Measurements from ENCODE around the gene CDKN1B.

Gene CDKN1B

DNA sequence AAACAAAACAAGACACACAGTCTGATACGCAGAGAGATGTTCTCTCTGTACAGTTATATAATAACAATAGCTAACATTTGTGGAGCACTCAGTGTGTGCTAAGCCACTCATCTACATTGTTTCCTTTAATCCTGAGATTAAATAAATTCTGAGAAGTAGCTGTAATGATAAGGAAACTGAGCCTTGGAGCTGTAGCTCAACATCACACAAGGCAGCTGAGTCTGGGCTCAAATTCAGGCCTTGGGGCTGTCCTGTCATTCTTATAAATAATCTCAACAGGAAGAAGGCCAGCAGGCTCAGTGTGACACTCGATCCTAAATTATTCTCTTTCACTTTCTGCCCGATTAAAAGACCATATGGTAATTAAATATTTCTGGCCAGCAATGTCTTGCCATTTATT is 24.5 kb downstream of the CDKN1B start:
- peaks cover 10% of the 10 kb centered on the region; the same call in 1 of the 2 replicates for H3K4me1 ChIP-seq (ENCODE audit: insufficient read depth, low read length)
- H3K36me3 ChIP-seq (ENCODE audit: insufficient read depth, low read length), result no peaks in the 10 kb centered on the region
- H3K9ac ChIP-seq (ENCODE audit: low read depth, low read length), result no peak overlapping the region
- no peaks in the 10 kb centered on the region for H3K9me3 ChIP-seq (ENCODE audit: control insufficient read depth, insufficient read depth, low read length)

DNA sequence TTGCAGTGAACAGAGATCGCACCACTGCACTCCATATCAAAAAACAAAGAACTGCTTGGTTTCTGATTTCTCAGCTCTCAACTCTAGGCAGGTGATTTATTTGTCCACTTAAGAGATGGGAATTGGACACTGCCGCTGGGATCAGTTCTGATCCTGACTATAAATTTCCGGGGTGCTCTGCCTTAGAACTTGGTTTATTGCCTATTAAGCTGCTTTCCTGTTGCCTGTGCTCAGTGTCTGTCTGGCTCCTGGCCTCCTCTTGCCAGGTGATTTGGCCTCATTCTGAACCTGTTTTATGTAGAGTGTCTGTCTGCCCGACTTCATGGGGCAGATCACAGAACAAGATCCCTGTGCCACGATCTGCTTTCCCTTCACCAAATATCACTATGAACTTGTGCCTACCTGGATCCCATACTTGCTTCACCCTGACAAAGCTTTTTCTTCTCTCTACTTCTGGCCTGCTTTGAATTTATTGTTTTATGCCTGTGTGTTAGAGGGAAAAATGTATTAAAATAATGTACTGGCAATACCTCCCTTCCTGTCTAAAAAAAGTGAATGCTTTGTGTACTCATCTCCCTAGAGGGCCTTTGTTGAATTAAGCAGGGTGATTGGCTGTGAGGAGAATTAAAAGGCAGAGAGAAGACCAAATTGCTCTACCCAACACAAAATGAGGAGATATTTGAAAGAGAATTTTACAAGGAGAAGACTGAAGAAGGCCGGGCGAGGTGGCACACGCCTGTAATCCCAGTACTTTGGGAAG is 27.6 kb downstream of the CDKN1B start:
- no peaks in the 10 kb centered on the region for H3K9me3 ChIP-seq (ENCODE audit: control insufficient read depth, insufficient read depth, low read length)
- no peak overlapping the region for H3K9ac ChIP-seq (ENCODE audit: low read depth, low read length)
- peaks cover 10% of the 10 kb centered on the region; the same call in 1 of the 2 replicates for H3K4me1 ChIP-seq (ENCODE audit: insufficient read depth, low read length)
- H3K36me3 ChIP-seq (ENCODE audit: insufficient read depth, low read length), result no peaks in the 10 kb centered on the region

DNA sequence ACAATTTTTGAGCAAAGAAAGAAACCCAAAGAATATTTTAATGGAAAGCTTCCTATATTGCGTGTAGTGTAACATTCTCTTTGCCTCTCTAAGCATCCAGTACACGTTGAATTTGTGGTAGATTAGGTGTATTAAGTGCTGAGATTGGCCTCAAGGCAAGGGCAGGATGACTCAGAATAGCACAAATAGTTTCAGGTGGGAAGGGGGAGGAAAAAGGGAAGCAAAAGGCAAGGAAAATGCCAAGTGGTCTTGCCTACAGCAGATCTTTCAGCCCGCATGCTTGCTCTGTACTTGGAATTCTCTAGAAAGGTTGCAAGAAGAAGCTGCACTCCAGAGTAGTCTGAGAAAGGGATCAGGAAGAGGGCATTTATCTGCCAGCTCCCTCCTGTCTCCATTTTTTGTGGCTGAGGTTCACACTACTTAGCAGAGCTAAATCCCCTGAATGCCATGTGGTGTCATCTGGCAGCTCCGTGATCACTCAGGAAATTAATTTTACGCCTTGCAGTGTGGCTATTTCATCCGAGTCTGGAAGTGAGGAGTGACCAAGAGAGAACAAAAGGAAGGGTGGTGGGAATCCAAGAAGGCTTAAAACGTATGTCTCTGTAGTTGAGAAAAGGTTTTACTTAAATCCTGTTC is 28.5 kb downstream of the CDKN1B start:
- Histone ChIP-seq H3K9ac (ENCODE audit: low read depth, low read length) (no peak overlapping the region), H3K9me3 (ENCODE audit: control insufficient read depth, insufficient read depth, low read length) (no peaks in the 10 kb centered on the region), H3K36me3 (ENCODE audit: insufficient read depth, low read length) (no peaks in the 10 kb centered on the region), H3K4me1 (ENCODE audit: insufficient read depth, low read length) (peaks cover 10% of the 10 kb centered on the region; the same call in 1 of the 2 replicates)

DNA sequence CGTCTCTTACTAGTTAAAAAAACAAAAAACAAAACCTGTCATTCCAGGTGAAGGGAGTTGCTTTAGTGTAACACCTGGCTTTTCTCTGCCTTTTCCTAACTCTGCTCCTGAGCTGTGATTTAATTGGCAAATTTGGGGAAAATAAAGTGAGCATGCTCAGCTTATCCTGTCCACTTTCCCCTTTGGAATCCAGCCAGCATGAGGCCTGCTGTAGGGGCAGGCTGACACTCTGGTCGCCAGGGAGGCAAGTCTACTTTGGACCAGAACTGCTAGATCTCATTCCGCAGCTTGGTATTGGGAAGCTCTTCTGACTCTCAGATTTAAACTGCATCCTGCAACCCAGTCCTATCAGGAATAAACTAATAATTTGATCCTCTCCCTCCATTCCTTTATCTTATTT is 30.1 kb downstream of the CDKN1B start:
- peaks cover 10% of the 10 kb centered on the region; the same call in 1 of the 2 replicates for H3K4me1 ChIP-seq (ENCODE audit: insufficient read depth, low read length)
- H3K9me3 ChIP-seq (ENCODE audit: control insufficient read depth, insufficient read depth, low read length), result no peaks in the 10 kb centered on the region
- H3K9ac ChIP-seq (ENCODE audit: low read depth, low read length), result no peak overlapping the region
- H3K36me3 ChIP-seq (ENCODE audit: insufficient read depth, low read length), result no peaks in the 10 kb centered on the region

DNA sequence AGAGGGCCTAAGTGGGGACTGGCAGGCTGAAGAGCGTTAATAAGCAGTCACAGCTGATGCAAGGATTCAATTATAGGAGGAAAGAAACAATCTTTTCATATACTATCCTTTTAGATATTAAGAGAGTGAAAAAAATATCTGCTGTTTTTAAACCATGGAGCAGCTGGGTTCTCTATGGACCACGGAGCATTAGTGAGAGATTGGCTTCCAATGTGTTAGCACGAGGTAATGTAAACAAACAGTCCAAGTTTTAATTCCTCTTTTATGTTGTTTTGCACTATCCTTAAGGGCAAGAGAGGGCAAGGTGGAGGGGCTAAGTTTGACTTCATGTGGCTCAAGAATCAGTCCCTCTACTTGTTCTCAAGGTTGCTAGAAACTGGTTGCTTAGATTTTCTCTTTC is 30.9 kb downstream of the CDKN1B start:
- Histone ChIP-seq H3K9me3 (ENCODE audit: control insufficient read depth, insufficient read depth, low read length) (no peaks in the 10 kb centered on the region), H3K9ac (ENCODE audit: low read depth, low read length) (no peak overlapping the region), H3K4me1 (ENCODE audit: insufficient read depth, low read length) (peaks cover 10% of the 10 kb centered on the region; the same call in 1 of the 2 replicates), H3K36me3 (ENCODE audit: insufficient read depth, low read length) (no peaks in the 10 kb centered on the region)

DNA sequence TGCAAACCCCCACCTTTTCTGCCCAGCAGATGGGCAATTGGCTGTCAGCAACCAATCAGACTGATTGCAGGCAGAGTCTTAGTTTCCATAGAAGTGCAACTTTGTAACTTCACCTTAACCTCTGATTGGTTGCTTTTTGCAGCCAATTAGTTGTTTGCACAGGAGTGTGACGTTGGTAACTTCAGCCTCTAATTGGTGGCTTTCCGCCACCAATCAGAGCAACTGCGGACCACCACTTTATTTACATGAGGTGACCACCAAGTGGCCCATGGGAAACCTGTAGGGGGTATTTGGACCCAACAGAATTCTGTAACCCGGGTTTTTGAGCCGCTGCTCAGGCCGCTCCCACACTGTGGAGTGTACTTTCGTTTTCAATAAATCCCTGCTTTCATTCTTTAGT is 32.3 kb downstream of the CDKN1B start:
- no peaks in the 10 kb centered on the region for H3K36me3 ChIP-seq (ENCODE audit: insufficient read depth, low read length)
- H3K9me3 ChIP-seq (ENCODE audit: control insufficient read depth, insufficient read depth, low read length), result no peaks in the 10 kb centered on the region
- peaks cover 10% of the 10 kb centered on the region; the same call in 1 of the 2 replicates for H3K4me1 ChIP-seq (ENCODE audit: insufficient read depth, low read length)
- no peak overlapping the region for H3K9ac ChIP-seq (ENCODE audit: low read depth, low read length)

DNA sequence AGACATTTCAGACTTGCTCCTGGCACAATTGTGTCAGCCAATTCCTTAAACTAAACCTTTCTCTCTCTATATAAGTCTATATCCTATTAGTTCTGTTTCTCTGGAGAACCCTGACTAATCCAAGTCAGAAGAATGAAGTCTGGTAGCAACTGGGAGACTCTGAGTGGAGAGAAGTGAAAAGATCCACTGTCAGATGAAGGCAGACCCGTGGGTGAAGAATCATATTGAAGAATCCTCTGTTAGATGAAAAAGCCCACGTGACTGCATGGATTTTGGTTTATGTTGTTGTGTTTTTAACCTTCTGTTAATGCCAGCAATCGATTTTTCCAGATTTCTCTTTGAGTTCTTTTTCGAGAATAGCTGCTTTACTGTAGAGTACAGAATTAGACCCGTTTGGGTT is 38.8 kb downstream of the CDKN1B start:
- H3K36me3 ChIP-seq (ENCODE audit: insufficient read depth, low read length), result no peaks in the 10 kb centered on the region
- no peak overlapping the region for H3K9ac ChIP-seq (ENCODE audit: low read depth, low read length)
- H3K4me1 ChIP-seq (ENCODE audit: insufficient read depth, low read length), result no peaks in the 10 kb centered on the region; the same call in 1 of the 2 replicates
- no peaks in the 10 kb centered on the region for H3K9me3 ChIP-seq (ENCODE audit: control insufficient read depth, insufficient read depth, low read length)

DNA sequence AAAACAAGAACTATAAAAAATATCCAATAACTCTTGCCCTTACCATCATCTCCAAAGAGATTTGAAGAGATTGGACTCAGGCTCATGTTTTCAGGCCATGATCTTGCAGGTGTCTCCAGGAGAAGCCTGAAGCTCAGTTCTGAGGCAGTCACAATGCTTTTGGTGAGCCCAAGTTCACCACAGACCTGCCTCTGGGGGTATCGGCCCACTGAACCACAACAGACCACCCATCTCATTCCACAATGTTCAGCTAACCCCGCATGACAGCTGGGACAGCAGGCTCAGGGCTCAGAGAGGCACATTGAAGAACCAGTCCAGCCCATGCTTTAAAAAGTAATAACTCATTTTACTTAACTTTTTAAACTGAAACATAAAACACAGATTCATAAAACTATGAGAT is 40.0 kb downstream of the CDKN1B start:
- Histone ChIP-seq H3K36me3 (ENCODE audit: insufficient read depth, low read length) (no peaks in the 10 kb centered on the region), H3K9me3 (ENCODE audit: control insufficient read depth, insufficient read depth, low read length) (no peaks in the 10 kb centered on the region), H3K4me1 (ENCODE audit: insufficient read depth, low read length) (no peaks in the 10 kb centered on the region; the same call in 1 of the 2 replicates), H3K9ac (ENCODE audit: low read depth, low read length) (no peak overlapping the region)

DNA sequence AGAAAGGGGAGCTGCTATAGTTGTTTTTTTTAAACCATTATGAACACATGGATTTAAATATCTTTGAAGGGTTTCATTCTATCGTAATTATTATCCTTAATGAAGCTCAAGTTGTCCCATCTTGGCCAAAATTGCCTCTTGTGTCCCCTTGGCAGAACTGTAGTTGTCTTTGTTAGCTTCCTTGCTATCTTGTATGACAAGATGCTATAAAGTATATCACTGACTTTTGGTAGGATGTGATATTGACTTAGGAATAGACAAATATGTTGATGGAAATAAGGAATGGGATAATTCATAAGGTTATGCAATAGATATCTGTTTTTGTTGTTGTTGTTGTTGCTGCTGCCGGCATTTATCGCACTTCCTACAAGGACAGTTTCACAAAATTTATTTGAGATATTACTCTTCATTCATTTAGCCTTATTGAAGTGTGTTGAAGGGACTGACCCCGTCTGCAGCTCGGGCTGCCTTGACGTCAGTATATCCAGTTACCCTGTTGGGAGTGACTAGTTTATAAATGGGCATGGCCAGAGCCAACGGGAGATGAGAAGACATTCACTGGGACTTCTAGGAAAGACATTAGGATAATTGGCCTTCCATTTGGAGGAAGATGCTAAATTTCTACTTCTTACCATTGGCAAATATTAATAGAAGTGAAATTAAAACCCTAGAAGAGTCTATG is 42.2 kb downstream of the CDKN1B start:
- no peaks in the 10 kb centered on the region for H3K36me3 ChIP-seq (ENCODE audit: insufficient read depth, low read length)
- H3K9ac ChIP-seq (ENCODE audit: low read depth, low read length), result no peak overlapping the region
- no peaks in the 10 kb centered on the region; the same call in 1 of the 2 replicates for H3K4me1 ChIP-seq (ENCODE audit: insufficient read depth, low read length)
- no peaks in the 10 kb centered on the region for H3K9me3 ChIP-seq (ENCODE audit: control insufficient read depth, insufficient read depth, low read length)

DNA sequence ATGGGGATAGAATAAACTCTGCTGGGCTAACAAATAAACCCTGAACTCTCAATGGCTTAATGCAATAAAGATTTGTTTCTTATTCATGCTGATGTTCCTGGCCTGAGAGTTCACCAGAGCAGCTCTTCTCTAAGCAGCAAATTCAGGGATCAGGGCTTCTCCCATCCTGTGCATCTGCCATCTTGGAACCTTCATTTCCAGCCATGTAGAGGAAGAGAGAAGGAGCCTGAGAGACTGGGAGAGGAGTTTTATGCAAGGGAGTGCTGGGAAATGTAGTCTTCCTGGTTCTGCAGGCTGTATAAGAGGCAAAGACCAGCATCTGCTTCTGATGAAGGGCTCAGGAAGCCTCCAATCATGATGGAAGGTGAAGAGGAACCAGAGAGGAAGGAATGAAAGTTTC is 47.7 kb downstream of the CDKN1B start:
- no peak overlapping the region for H3K9ac ChIP-seq (ENCODE audit: low read depth, low read length)
- no peaks in the 10 kb centered on the region for H3K4me1 ChIP-seq (ENCODE audit: insufficient read depth, low read length)
- H3K36me3 ChIP-seq (ENCODE audit: insufficient read depth, low read length), result no peaks in the 10 kb centered on the region
- H3K9me3 ChIP-seq (ENCODE audit: control insufficient read depth, insufficient read depth, low read length), result no peaks in the 10 kb centered on the region

DNA sequence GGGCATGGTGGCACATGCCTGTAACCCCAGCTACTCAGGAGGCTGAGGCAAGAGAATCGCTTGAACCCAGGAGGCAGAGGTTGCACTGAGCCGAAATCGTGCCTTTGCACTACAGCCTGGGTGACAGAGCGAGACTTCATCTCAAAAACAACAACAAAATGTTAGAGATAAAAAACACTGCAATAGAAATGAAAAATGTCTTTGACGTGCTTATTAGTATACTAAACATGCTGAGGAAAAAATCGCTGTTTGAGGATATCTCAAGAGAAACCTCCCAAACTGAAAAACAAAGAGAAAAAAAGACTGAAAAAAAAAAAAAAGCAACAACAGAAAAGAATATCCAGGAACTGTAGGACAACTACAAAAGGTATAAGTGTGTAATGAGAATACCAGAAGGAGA is 53.1 kb downstream of the CDKN1B start:
- Histone ChIP-seq H3K36me3 (ENCODE audit: insufficient read depth, low read length) (no peaks in the 10 kb centered on the region), H3K4me1 (ENCODE audit: insufficient read depth, low read length) (no peaks in the 10 kb centered on the region), H3K9me3 (ENCODE audit: control insufficient read depth, insufficient read depth, low read length) (no peaks in the 10 kb centered on the region), H3K9ac (ENCODE audit: low read depth, low read length) (no peak overlapping the region)

Measured in ES-I3 (cell line).